NCI-H1105 treated with DMSO at 0.1 percent for 48 hours (cell line): ENCODE results near the gene GP1BB.

Experiments
- DNase-seq: peaks from one replicate; lab custom pipeline; 2025; lab: John Stamatoyannopoulos, UW

The GP1BB gene

GRCh38 chr22:19766511-19767426 is 43.4 kb downstream of the GP1BB start:
- no peak for DNase-seq

GRCh38 chr22:19767427-19768341 is 44.3 kb downstream of the GP1BB start:
- no peak for DNase-seq

DNA sequence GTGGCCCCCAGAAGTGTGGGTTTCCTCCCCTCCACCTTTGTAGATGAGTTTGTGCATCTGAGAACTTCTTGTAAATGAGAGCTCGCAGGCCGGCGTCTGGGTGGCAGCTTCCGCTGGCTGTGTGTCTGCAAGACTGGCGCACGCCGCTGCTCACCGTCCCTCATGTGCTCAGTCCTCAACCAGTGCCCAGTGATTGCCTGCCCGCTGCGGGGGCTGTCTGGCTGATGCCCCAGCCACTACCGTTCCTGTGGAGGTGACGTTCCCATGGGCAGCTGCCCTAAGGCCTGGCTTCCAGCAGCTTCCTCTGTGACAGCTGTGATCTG is 46.0 kb downstream of the GP1BB start:
- DNase-seq: no peak

DNA sequence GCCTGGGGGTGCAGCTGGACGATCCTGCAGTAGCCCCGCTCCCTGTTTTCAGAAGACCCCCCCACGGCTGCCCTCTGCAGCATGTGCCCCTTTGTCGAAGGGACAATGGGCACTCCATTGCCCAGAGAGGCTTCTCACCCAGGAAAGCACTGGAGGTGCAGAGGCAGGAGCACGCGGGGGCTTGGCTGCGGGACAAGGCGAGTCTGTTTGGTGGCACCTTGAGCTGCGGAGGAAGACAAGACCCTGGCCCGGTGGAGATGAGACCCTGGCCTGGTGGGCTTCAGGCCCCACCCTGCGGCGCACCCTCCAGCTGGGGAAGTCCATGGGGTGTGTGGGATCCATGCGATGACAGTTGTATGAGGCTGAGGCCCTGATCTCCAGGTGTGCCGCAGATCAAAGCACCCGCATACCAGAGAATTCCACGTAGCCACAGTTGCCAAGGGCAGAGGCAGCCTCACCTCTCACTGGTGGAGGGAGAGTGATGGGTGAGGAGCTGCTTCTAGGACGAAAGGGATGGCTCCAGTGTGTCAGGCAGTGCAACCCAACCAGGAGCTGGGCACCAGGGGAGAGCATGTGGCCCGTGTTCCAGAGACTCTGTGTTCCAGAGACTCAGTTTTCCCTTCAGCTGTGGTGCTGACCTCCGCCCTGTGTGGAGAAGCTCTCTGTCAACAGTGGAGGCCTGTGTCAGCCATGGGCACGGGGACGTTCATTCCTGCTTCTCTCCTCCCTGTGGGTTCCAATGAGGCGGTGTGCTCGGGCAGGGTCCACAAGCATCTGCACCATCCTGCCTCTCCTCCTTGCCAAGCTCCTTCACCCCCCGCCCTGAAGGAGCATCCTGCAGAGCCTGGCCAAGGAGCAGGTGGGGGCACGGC is 47.2 kb downstream of the GP1BB start:
- no peak for DNase-seq

- DNase-seq: no peak
These were observed 49.0 kb downstream of the GP1BB start for GRCh38 chr22:19772422-19772672.

DNA sequence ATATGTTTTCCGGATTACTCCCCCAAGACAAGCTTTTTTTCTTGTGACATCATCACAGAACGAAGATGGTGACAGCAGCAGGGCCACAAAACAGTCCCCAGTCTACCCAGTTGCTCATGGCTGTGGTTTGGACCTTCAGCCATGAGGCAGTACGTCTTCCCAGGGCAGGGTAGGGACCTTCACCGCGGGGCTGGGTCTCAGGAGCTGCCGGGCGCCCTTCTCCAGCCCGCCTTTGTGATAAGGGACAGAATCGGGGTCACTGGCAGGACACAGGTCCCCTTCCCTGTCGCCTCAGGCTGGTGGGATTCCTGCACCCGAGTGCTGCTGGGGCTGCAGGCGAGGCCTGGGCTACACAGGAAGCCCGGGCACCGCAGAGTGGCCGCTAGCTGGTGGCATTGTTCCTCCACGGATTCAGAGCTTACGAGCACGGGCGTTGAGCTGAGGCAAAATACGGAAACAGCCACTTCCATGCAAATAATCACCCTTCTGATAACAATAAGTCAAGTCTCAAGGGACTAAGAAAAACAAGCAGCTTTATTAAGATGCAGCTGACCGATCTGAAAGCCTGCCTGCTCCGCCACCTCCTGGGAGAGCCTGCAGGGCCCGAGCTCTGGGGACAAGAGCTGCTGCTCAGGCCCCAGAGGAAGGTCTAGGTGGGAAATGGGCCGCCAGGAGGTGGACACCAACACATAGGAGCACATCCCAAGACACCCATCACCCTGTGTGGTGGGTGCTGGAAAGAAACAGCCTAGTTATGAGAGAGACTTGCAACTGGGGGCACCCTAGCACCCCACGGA is 49.5 kb downstream of the GP1BB start:
- no peak for DNase-seq

DNA sequence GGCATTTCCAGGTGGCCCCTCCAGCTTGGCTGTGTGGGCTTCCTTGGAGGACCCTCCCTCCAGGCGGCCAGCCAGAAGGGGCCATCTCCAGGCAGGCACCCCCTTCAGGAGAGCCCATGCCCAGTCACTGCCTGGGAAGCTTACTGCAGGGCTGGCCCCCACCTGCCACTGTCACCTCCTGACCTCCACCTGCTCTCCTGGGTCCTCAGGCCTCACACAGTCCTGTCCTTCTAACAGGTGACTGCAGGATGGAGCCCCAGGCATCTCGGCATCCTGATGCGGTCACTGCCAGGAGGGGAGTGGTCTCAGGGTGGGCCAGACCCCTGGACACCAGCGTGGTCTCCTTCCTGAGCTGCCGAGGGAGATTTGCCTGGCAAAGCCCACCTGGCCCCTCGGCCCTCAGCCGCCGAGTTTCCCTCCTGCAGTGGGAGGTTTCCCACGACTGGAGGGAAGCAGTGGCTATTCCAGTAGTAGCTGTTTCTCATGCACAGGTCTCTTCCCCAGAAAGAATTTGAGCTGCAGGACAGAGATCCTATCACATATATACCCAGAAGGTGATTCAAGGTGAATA is 50.2 kb downstream of the GP1BB start:
- no peak for DNase-seq
